ENCODE measurements around the gene MMP2.

Gene MMP2

DNA sequence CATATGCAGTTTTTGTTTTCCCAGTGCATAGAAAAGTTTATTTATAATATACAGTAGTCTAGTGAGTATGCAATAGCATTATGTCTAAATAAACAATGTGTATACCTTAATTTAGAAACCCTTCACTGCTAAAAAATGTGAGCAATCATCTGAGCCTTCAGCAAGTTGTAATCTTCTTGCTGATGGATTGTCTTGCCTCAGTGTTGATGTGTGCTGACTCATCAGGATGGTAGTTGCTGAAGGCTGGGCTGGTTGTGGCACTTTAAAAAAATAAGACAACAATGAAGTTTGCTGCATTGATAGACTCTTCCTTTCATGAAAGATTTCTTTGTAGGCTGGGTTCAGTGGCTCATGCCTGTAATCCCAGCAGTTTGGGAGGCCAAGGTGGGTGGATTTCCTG is 73.6 kb downstream of the MMP2 start:
- no peak overlapping the region for H3K27ac ChIP-seq
- H3K4me1 ChIP-seq (ENCODE audit: low read depth, poor library complexity, severe bottlenecking): no peaks in the 10 kb centered on the region
- H3K36me3 ChIP-seq (ENCODE audit: insufficient read depth): no peaks in the 10 kb centered on the region
- no peak overlapping the region for H3K9ac ChIP-seq
- no peaks in the 10 kb centered on the region for H3K79me2 ChIP-seq (ENCODE audit: insufficient read depth, low read depth)
- no peak overlapping the region for H3K4me2 ChIP-seq
- TF ChIP-seq, protein P1, sequence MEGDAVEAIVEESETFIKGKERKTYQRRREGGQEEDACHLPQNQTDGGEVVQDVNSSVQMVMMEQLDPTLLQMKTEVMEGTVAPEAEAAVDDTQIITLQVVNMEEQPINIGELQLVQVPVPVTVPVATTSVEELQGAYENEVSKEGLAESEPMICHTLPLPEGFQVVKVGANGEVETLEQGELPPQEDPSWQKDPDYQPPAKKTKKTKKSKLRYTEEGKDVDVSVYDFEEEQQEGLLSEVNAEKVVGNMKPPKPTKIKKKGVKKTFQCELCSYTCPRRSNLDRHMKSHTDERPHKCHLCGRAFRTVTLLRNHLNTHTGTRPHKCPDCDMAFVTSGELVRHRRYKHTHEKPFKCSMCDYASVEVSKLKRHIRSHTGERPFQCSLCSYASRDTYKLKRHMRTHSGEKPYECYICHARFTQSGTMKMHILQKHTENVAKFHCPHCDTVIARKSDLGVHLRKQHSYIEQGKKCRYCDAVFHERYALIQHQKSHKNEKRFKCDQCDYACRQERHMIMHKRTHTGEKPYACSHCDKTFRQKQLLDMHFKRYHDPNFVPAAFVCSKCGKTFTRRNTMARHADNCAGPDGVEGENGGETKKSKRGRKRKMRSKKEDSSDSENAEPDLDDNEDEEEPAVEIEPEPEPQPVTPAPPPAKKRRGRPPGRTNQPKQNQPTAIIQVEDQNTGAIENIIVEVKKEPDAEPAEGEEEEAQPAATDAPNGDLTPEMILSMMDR (conservative IDR thresholded peaks at IDR 0.05; ENCODE audit: low read depth, low read length): no peak
- H3K4me3 ChIP-seq (IDR thresholded peaks at IDR 0.05; ENCODE audit: insufficient read depth, low read depth, low read length): no peak overlapping the region
- H4K20me1 ChIP-seq (ENCODE audit: insufficient read depth): no peaks in the 10 kb centered on the region
- H2AFZ ChIP-seq (ENCODE audit: low read depth): no peak overlapping the region
- no peaks in the 10 kb centered on the region for H3K27me3 ChIP-seq (ENCODE audit: insufficient read depth, low read depth)

DNA sequence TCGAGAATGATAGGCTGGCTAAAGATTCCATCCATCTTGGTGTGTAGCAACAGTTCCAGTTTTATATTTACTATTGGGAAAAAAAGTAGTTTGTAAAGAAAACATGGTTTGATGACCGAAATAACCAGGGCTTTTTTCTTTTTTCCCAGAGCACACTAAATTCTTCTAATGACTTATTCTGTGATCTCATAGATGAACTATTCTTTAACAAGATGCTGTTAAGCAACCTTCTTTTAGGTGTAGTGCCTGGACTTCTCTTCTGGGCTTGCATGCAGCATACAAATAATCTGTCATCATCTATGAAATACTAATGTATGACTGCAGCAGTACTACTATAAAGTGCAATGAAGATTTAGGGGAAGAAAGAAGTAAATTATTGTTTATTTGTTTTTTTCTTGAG is 76.4 kb downstream of the MMP2 start:
- Histone ChIP-seq H3K9ac (no peak overlapping the region), H3K79me2 (ENCODE audit: insufficient read depth, low read depth) (no peaks in the 10 kb centered on the region), H3K4me1 (ENCODE audit: low read depth, poor library complexity, severe bottlenecking) (no peaks in the 10 kb centered on the region), H3K27ac (no peak overlapping the region), H3K27me3 (ENCODE audit: insufficient read depth, low read depth) (no peaks in the 10 kb centered on the region), H2AFZ (ENCODE audit: low read depth) (no peak overlapping the region), H4K20me1 (ENCODE audit: insufficient read depth) (no peaks in the 10 kb centered on the region), H3K4me2 (no peak overlapping the region), H3K4me3 (IDR thresholded peaks at IDR 0.05; ENCODE audit: insufficient read depth, low read depth, low read length) (no peak overlapping the region), H3K36me3 (ENCODE audit: insufficient read depth) (no peaks in the 10 kb centered on the region)
- TF ChIP-seq, protein P1 (conservative IDR thresholded peaks at IDR 0.05; ENCODE audit: low read depth, low read length): no peak
